CD4-positive, alpha-beta T cell (primary cell): ENCODE measurements around the gene SYTL3. TPM values are rescaled to one million over a fixed set of nuclear protein-coding genes. Genes with fewer than 3 reads are reported as not detected.

Experiments
- ATAC-seq: fragments of 200-7000 bp; cut with Tn5 transposase; one replicate; pipeline ENCODE4 v1.10.0; 2022; ENCODE audit warnings: mild to moderate bottlenecking; ENCODE audit not compliant: poor library complexity
- CTCF ChIA-PET: fragments of 350-600 bp; sonication (Branson Sonifier 250); formaldehyde crosslinking; loops from one replicate; lab custom pipeline; 2021; ENCODE audit warnings: antibody characterized with exemption, inconsistent platforms; lab: Charles Lee
- POLR2A ChIA-PET: fragments of 350-600 bp; sonication (Branson Sonifier 250); formaldehyde crosslinking; loops from one replicate; lab custom pipeline; 2021; ENCODE audit warnings: antibody characterized with exemption, inconsistent platforms; lab: Charles Lee
- DNase-seq, 14 experiments: peaks; one replicate each; pipeline ENCODE4 v3.0.0-alpha.2; 2013 to 2020; ENCODE audit warnings: mixed read lengths in 2 of 14
- H3K27ac ChIP-seq, 2 donors: one replicate each; pipeline versions ENCODE4 v1.5.1 to v1.7.0; 2013; ENCODE audit warnings: low read length in 2 of 2, low read depth in 1 of 2, mild to moderate bottlenecking in 1 of 2
- H3K27me3 ChIP-seq, 2 experiments: 1 replicate in 1 of 2; 2 replicates in 1 of 2; pipeline versions ENCODE4 v1.6.1 to v1.7.0; 2013; ENCODE audit warnings: low read length in 2 of 2, control low read depth in 1 of 2, mild to moderate bottlenecking in 1 of 2, moderate library complexity in 1 of 2; ENCODE audit not compliant: insufficient read depth in 2 of 2, control insufficient read depth in 1 of 2
- H3K36me3 ChIP-seq: one replicate; pipeline ENCODE4 v1.6.1; 2013; ENCODE audit warnings: low read length, control low read depth; ENCODE audit not compliant: insufficient read depth
- H3K4me1 ChIP-seq: one replicate; pipeline ENCODE4 v1.6.1; 2013; ENCODE audit warnings: low read length, control low read depth; ENCODE audit not compliant: insufficient read depth
- H3K4me3 ChIP-seq: one replicate; pipeline ENCODE4 v1.5.1; 2013; ENCODE audit warnings: mild to moderate bottlenecking, low read length, moderate library complexity
- H3K9me3 ChIP-seq, 2 experiments: 1 replicate in 1 of 2; 2 replicates in 1 of 2; pipeline versions ENCODE4 v1.6.1 to v1.7.0; 2013; ENCODE audit warnings: low read length in 2 of 2, mild to moderate bottlenecking in 2 of 2, control low read depth in 1 of 2, moderate library complexity in 1 of 2; ENCODE audit not compliant: control insufficient read depth in 1 of 2, insufficient read depth in 1 of 2
- H3K27ac Mint-ChIP-seq: one replicate; pipeline ENCODE4 v1.8.0; 2020; ENCODE audit warnings: mixed read lengths
- H3K27me3 Mint-ChIP-seq: one replicate; pipeline ENCODE4 v1.8.0; 2021; ENCODE audit warnings: mixed read lengths
- H3K36me3 Mint-ChIP-seq: one replicate; pipeline ENCODE4 v1.8.0; 2021; ENCODE audit warnings: low read depth, mixed read lengths
- H3K4me1 Mint-ChIP-seq: one replicate; pipeline ENCODE4 v1.8.0; 2021; ENCODE audit warnings: low read depth, mixed read lengths
- H3K4me3 Mint-ChIP-seq: one replicate; pipeline ENCODE4 v1.8.0; 2020; ENCODE audit warnings: mild to moderate bottlenecking, mixed read lengths
- H3K9me3 Mint-ChIP-seq: one replicate; pipeline ENCODE4 v1.8.0; 2020; ENCODE audit warnings: mixed read lengths
- intact Hi-C, 2 experiments: fragments of 100-400 bp; cut with DNase I in 1 of 2; cut with micrococcal nuclease in 1 of 2; formaldehyde crosslinking; loops; one replicate each; pipeline versions ENCODE4 v1.15.1 to v1.9.0; 2023 to 2025; cut with DNase I, micrococcal nuclease
- total RNA-seq, 174 experiments: library from RNA in 2 of 174; stranded (reverse) in 2 of 174; gene quantifications; one replicate each; pipeline ENCODE4 v1.2.3 and lab custom pipeline; 2021 to 2026
- TF ChIP-seq, protein P1 (sequence below): fragments of 200-600 bp; IDR thresholded peaks from one replicate; pipeline ENCODE4 v1.8.0; 2022; ENCODE audit warnings: antibody characterized with exemption, mild to moderate bottlenecking

The SYTL3 gene
- total RNA-seq, 2 experiments from 2014 or later, result 41.2 to 42.7 TPM

- intact Hi-C loops, result loop anchor here in 1 of 2 experiments (5.0 kb wide), 1 partner anchor 108 kb away; no protein-coding TSS in a partner anchor
- Histone ChIP-seq H3K36me3 (peaks cover 62% of the 10 kb centered on the region), H3K4me3 (no peak overlapping the region), H3K4me1 (peaks cover 85% of the 10 kb centered on the region), H3K9me3 (no peaks in the 10 kb centered on the region), H3K27ac (peak overlapping the region in 1 of 2 donors; percentile 43), H3K27me3 (no peaks in the 10 kb centered on the region)
- CTCF ChIA-PET, result interaction anchor here (0.8 to 1.2 kb wide), 3 partner anchors 43 to 148 kb away, joined by 3 read pairs; no protein-coding TSS in a partner anchor
- H3K36me3 Mint-ChIP-seq, result peaks cover 90% of the 10 kb centered on the region
- no peak for ATAC-seq
- H3K27me3 Mint-ChIP-seq, result no peaks in the 10 kb centered on the region
- POLR2A ChIA-PET, result interaction anchor here (0.7 to 7.4 kb wide), 5 partner anchors 9 to 231 kb away, joined by 4 to 71 read pairs (median 10); partner anchors contain the start of gene EZR
- TF ChIP-seq, protein P1, sequence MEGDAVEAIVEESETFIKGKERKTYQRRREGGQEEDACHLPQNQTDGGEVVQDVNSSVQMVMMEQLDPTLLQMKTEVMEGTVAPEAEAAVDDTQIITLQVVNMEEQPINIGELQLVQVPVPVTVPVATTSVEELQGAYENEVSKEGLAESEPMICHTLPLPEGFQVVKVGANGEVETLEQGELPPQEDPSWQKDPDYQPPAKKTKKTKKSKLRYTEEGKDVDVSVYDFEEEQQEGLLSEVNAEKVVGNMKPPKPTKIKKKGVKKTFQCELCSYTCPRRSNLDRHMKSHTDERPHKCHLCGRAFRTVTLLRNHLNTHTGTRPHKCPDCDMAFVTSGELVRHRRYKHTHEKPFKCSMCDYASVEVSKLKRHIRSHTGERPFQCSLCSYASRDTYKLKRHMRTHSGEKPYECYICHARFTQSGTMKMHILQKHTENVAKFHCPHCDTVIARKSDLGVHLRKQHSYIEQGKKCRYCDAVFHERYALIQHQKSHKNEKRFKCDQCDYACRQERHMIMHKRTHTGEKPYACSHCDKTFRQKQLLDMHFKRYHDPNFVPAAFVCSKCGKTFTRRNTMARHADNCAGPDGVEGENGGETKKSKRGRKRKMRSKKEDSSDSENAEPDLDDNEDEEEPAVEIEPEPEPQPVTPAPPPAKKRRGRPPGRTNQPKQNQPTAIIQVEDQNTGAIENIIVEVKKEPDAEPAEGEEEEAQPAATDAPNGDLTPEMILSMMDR, result no peak
- H3K4me1 Mint-ChIP-seq, result peaks cover 99% of the 10 kb centered on the region
- DNase-seq, result no peak
- H3K4me3 Mint-ChIP-seq, result peak overlapping the region; percentile 57
- peak overlapping the region; percentile 82 for H3K27ac Mint-ChIP-seq
- H3K9me3 Mint-ChIP-seq, result no peaks in the 10 kb centered on the region
Measured at GRCh38 chr6:158810155-158811095, 160.6 kb downstream of the SYTL3 start.

DNA sequence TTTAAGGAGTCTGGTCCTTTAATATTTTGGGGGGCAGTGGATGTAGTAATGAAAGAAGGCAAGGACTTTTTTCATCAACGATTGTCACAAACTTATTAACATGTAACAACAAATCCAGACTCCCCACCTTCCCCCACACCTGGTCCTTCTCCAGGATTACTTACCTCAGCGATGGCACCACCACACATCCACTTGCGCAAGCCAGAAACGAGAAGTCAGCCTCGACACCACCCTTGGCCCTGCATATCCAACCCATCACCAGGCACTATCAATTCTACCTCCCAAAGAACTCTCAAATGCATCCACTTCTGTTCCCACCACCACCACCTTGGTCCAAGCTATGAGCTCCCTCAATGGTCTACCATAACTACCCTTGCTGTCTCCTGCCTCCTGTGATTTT is 162.8 kb downstream of the SYTL3 start:
- Mint-ChIP-seq H3K27ac (peak overlapping the region; percentile 95), H3K27me3 (no peaks in the 10 kb centered on the region), H3K4me3 (peak overlapping the region; percentile 99), H3K4me1 (peaks cover 99% of the 10 kb centered on the region), H3K9me3 (no peaks in the 10 kb centered on the region), H3K36me3 (peaks cover 92% of the 10 kb centered on the region)
- ATAC-seq, result no peak
- POLR2A ChIA-PET, result interaction anchor here (1.1 to 7.4 kb wide), 4 partner anchors 13 to 56 kb away, joined by 3 to 71 read pairs (median 8); no protein-coding TSS in a partner anchor
- H3K36me3 ChIP-seq, result peaks cover 63% of the 10 kb centered on the region
- intact Hi-C loops, result loop anchor here in 1 of 2 experiments (5.0 kb wide), 1 partner anchor 110 kb away; no protein-coding TSS in a partner anchor
- no peaks in the 10 kb centered on the region for H3K27me3 ChIP-seq
- peak overlapping the region in 1 of 2 donors; percentile 94 for H3K27ac ChIP-seq
- no peak for DNase-seq
- peaks cover 88% of the 10 kb centered on the region for H3K4me1 ChIP-seq
- no peak overlapping the region for H3K4me3 ChIP-seq
- no peaks in the 10 kb centered on the region for H3K9me3 ChIP-seq
- CTCF ChIA-PET, result interaction anchor here (1.0 to 1.1 kb wide), 2 partner anchors 20 to 57 kb away, joined by 3 to 4 read pairs; no protein-coding TSS in a partner anchor
- TF ChIP-seq, protein P1, result no peak

DNA sequence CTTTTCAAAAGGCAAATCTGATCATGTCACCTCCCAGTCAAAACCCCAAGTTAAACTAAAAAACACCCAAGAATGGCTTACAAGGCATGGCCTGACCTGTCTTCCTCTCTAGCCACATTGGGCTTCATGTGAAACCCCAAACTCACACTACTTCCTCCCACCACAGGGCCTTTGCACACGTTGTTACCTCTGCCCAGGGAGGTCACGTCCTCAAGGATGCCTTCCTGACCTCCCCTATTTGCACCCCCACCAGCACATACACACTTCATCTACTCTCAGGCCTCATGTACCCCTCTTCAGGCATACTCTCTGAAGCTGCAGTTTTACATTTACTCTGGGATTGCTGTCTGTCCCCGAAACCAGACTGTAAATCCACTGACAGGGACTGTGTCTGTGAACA is 163.2 kb downstream of the SYTL3 start:
- H3K36me3 ChIP-seq, result peaks cover 59% of the 10 kb centered on the region
- peak overlapping the region in 1 of 2 donors; percentile 94 for H3K27ac ChIP-seq
- TF ChIP-seq, protein P1, result no peak
- Mint-ChIP-seq H3K36me3 (peaks cover 92% of the 10 kb centered on the region), H3K4me3 (peak overlapping the region; percentile 99), H3K27ac (peak overlapping the region; percentile 95), H3K9me3 (no peaks in the 10 kb centered on the region), H3K27me3 (no peaks in the 10 kb centered on the region), H3K4me1 (peaks cover 99% of the 10 kb centered on the region)
- ChIA-PET POLR2A (interaction anchor here (1.0 to 7.4 kb wide), 6 partner anchors 10 to 55 kb away, joined by 3 to 71 read pairs (median 6); no protein-coding TSS in a partner anchor), CTCF (interaction anchor here (0.6 to 2.0 kb wide), 4 partner anchors 20 to 57 kb away, joined by 3 to 8 read pairs (median 6); no protein-coding TSS in a partner anchor)
- intact Hi-C loops, result loop anchor here in 1 of 2 experiments (5.0 kb wide), 1 partner anchor 111 kb away; no protein-coding TSS in a partner anchor
- no peaks in the 10 kb centered on the region for H3K9me3 ChIP-seq
- DNase-seq (peak in 2 of 14 experiments; percentile 39 to 55), ATAC-seq (no peak)
- peaks cover 83% of the 10 kb centered on the region for H3K4me1 ChIP-seq
- no peaks in the 10 kb centered on the region for H3K27me3 ChIP-seq
- H3K4me3 ChIP-seq, result peak overlapping the region; percentile 88
